Measurements from ENCODE around the gene INSIG2. TPM values are rescaled to one million over a fixed set of nuclear protein-coding genes. Genes with fewer than 3 reads are reported as not detected.

The INSIG2 gene
- total RNA-seq, 2 donors from 2014 or later, result 25.0 to 25.3 TPM

DNA sequence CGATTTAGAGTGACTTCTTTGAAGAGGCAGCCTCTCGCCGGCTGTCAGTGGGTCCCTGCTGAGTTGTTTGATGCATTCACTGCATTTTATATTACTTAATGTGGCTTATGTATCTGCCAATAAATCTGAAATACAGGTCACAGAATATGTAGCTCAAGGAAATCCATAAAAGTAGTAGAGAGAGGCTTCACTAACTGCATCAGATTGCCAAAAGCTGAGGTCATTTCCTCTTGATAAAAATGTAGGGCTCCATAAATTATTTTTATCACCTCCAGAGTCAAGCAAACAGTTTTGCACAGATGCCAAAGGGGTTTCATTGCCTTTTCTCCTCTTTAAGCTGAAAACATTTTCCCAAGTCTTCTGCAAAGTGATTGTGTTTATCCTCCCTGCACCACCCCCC is 37.9 kb upstream of the INSIG2 start:
- no peak for TF ChIP-seq CTCF (IDR thresholded peaks at IDR 0.05)
- Histone ChIP-seq H3K4me3 (no peak overlapping the region), H3K9me3 (no peaks in the 10 kb centered on the region), H3K4me1 (ENCODE audit: control insufficient read depth in 1 of 2, low read depth in 2 of 2) (no peaks in the 10 kb centered on the region), H3K27me3 (replicated peaks; ENCODE audit: insufficient read depth) (peaks cover 5% of the 10 kb centered on the region), H3K27ac (no peak overlapping the region), H3K36me3 (no peaks in the 10 kb centered on the region)
- DNase-seq (ENCODE audit: low spot score) (no peak), ATAC-seq (ENCODE audit: insufficient number of reproducible peaks, low FRiP score, low read depth) (no peak)

DNA sequence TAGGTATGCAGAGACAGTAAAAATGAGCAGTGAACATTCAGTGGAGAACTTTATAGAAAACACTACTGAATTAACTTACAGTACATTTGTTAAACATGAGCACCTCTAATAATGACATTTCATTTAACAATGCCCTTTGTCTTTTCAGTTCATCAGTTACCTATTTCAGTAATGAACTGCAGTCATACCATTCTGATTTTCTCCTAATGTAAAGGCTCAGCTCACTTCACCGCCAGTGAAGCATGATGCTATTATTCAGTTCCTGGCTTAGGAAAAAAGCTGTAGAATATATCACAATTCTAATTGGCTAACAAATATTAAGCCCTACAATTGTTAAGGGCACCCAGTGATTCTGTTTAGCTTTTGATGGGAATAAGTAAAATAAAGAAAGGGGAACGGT is 37.3 kb upstream of the INSIG2 start:
- Histone ChIP-seq H3K9me3 (no peaks in the 10 kb centered on the region), H3K27ac (no peak overlapping the region), H3K27me3 (replicated peaks; ENCODE audit: insufficient read depth) (peaks cover 5% of the 10 kb centered on the region), H3K4me3 (no peak overlapping the region), H3K36me3 (no peaks in the 10 kb centered on the region), H3K4me1 (ENCODE audit: control insufficient read depth in 1 of 2, low read depth in 2 of 2) (no peaks in the 10 kb centered on the region)
- ATAC-seq (ENCODE audit: insufficient number of reproducible peaks, low FRiP score, low read depth) (no peak), DNase-seq (ENCODE audit: low spot score) (no peak)
- TF ChIP-seq CTCF (IDR thresholded peaks at IDR 0.05), result no peak

DNA sequence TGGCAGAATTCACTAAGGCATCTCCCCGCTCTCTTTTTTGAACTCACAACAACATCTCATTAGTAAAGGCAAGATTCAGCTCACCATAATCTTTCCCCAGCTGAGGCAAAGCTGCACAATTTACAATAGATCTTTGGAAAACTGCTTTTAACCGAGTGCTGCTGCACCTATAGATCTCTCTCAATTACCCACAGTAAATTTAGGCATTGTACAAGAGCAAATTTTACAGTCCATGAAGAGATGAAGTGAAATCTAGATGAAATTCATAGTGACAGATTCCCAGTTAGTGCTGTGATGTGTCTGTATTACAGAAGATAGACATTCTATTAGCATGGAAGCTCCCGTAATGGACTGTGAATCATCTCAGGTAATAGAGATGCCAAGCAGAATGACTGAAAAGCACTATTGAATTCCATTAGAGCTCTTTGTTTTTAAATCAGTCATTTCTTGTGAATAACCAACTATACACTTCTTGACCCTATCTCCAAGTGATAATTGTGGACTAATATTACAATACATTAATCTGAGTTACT is 36.4 kb upstream of the INSIG2 start:
- ATAC-seq (ENCODE audit: insufficient number of reproducible peaks, low FRiP score, low read depth), result no peak
- Histone ChIP-seq H3K4me3 (no peak overlapping the region), H3K27me3 (replicated peaks; ENCODE audit: insufficient read depth) (peaks cover 5% of the 10 kb centered on the region), H3K4me1 (ENCODE audit: control insufficient read depth in 1 of 2, low read depth in 2 of 2) (no peaks in the 10 kb centered on the region), H3K36me3 (no peaks in the 10 kb centered on the region), H3K27ac (no peak overlapping the region), H3K9me3 (no peaks in the 10 kb centered on the region)
- TF ChIP-seq CTCF (IDR thresholded peaks at IDR 0.05), result no peak
- no peak for DNase-seq (ENCODE audit: low spot score)

GRCh38 chr2:118052474-118052873 is 35.8 kb upstream of the INSIG2 start:
- DNase-seq (ENCODE audit: low spot score) (no peak), ATAC-seq (ENCODE audit: insufficient number of reproducible peaks, low FRiP score, low read depth) (no peak)
- no peak overlapping the region for H3K4me3 ChIP-seq
- H3K27ac ChIP-seq, result no peak overlapping the region
- H3K27me3 ChIP-seq (replicated peaks; ENCODE audit: insufficient read depth), result peaks cover 5% of the 10 kb centered on the region
- no peaks in the 10 kb centered on the region for H3K36me3 ChIP-seq
- no peak for TF ChIP-seq CTCF (IDR thresholded peaks at IDR 0.05)
- H3K4me1 ChIP-seq (ENCODE audit: control insufficient read depth in 1 of 2, low read depth in 2 of 2), result no peaks in the 10 kb centered on the region
- no peaks in the 10 kb centered on the region for H3K9me3 ChIP-seq

GRCh38 chr2:118053681-118054080 is 34.6 kb upstream of the INSIG2 start:
- H3K36me3 ChIP-seq, result no peaks in the 10 kb centered on the region
- no peaks in the 10 kb centered on the region for H3K4me1 ChIP-seq (ENCODE audit: control insufficient read depth in 1 of 2, low read depth in 2 of 2)
- ATAC-seq (ENCODE audit: insufficient number of reproducible peaks, low FRiP score, low read depth) (no peak), DNase-seq (ENCODE audit: low spot score) (no peak)
- TF ChIP-seq CTCF (IDR thresholded peaks at IDR 0.05), result no peak
- peaks cover 5% of the 10 kb centered on the region for H3K27me3 ChIP-seq (replicated peaks; ENCODE audit: insufficient read depth)
- H3K27ac ChIP-seq, result no peak overlapping the region
- H3K9me3 ChIP-seq, result no peaks in the 10 kb centered on the region
- no peak overlapping the region for H3K4me3 ChIP-seq
